OCI-LY1 (cell line): ENCODE results near the gene CMIP.

ENCODE experiments used
- H2AFZ ChIP-seq: fragments of 200-600 bp; sonication (generic), shearing (Covaris generic); 2 replicates; pipeline ENCODE4 v1.6.0; 2014; ENCODE audit warnings: antibody characterized with exemption, mild to moderate bottlenecking, low read length
- H3F3A ChIP-seq: fragments of 200-600 bp; sonication (generic), shearing (Covaris generic); 2 replicates; pipeline ENCODE4 v1.6.0; 2014; ENCODE audit warnings: mild to moderate bottlenecking, antibody characterized with exemption, low read length, moderate library complexity; ENCODE audit not compliant: insufficient read depth
- H3K27ac ChIP-seq: fragments of 200-600 bp; sonication (generic); 2 replicates; pipeline ENCODE4 v1.5.1; 2014; ENCODE audit warnings: low read length, mixed run types, mild to moderate bottlenecking, low read depth; ENCODE audit not compliant: poor library complexity, severe bottlenecking
- H3K27me3 ChIP-seq: fragments of 200-600 bp; sonication (generic); 2 replicates; pipeline ENCODE4 v1.6.0; 2014; ENCODE audit warnings: antibody characterized with exemption, mild to moderate bottlenecking, low read length, moderate library complexity; ENCODE audit not compliant: insufficient read depth
- H3K36me3 ChIP-seq: fragments of 200-600 bp; sonication (generic); 2 replicates; pipeline ENCODE4 v1.6.1; 2014; ENCODE audit warnings: mild to moderate bottlenecking, antibody characterized with exemption, low read length, moderate library complexity, mixed read lengths; ENCODE audit not compliant: insufficient read depth
- H3K4me1 ChIP-seq: fragments of 200-600 bp; sonication (generic); 2 replicates; pipeline ENCODE4 v1.5.1; 2014; ENCODE audit warnings: mild to moderate bottlenecking, low read length, moderate library complexity; ENCODE audit not compliant: insufficient read depth, severe bottlenecking
- H3K4me2 ChIP-seq: fragments of 200-600 bp; sonication (generic), shearing (Covaris generic); 2 replicates; pipeline ENCODE4 v1.6.1; 2014; ENCODE audit warnings: low read length
- H3K4me3 ChIP-seq: fragments of 200-600 bp; sonication (generic); 2 replicates; pipeline ENCODE4 v1.5.1; 2014; ENCODE audit warnings: low read length, low read depth, mild to moderate bottlenecking, mixed read lengths; ENCODE audit not compliant: poor library complexity, severe bottlenecking
- H3K79me2 ChIP-seq: fragments of 200-600 bp; shearing (Covaris generic); 2 replicates; pipeline ENCODE4 v1.6.1; 2016; ENCODE audit warnings: mixed run types, low read length, mixed read lengths; ENCODE audit not compliant: insufficient read depth
- H3K9ac ChIP-seq: fragments of 200-600 bp; sonication (generic), shearing (Covaris generic); 2 replicates; pipeline ENCODE4 v1.6.1; 2014; ENCODE audit warnings: mild to moderate bottlenecking, low read length, mixed read lengths
- H3K9me2 ChIP-seq: fragments of 200-600 bp; sonication (generic), shearing (Covaris generic); 2 replicates; pipeline ENCODE4 v1.6.1; 2014; ENCODE audit warnings: low read depth, mild to moderate bottlenecking, low read length, mixed read lengths
- H3K9me3 ChIP-seq: fragments of 200-600 bp; shearing (Covaris generic); 2 replicates; pipeline ENCODE4 v1.6.1; 2014; ENCODE audit warnings: low read length, mixed read lengths
- H4K20me1 ChIP-seq: fragments of 200-600 bp; sonication (generic), shearing (Covaris generic); 2 replicates; pipeline ENCODE4 v1.6.0; 2016; ENCODE audit warnings: mild to moderate bottlenecking, low read length; ENCODE audit not compliant: insufficient read depth
- EZH2 ChIP-seq: fragments of 200-600 bp; sonication (generic), shearing (Covaris generic); IDR thresholded peaks from 2 replicates; pipeline ENCODE4 v1.8.0; 2017; ENCODE audit warnings: borderline replicate concordance, mixed run types, mild to moderate bottlenecking, antibody characterized with exemption, low read length, moderate library complexity, mixed read lengths
- TF ChIP-seq, protein P1 (sequence below): fragments of 200-600 bp; sonication (generic), shearing (Covaris generic); IDR thresholded peaks from 2 replicates; pipeline ENCODE4 v1.5.1; 2017; ENCODE audit warnings: mild to moderate bottlenecking, antibody characterized with exemption, low read length, moderate library complexity, mixed read lengths

CMIP gene

DNA sequence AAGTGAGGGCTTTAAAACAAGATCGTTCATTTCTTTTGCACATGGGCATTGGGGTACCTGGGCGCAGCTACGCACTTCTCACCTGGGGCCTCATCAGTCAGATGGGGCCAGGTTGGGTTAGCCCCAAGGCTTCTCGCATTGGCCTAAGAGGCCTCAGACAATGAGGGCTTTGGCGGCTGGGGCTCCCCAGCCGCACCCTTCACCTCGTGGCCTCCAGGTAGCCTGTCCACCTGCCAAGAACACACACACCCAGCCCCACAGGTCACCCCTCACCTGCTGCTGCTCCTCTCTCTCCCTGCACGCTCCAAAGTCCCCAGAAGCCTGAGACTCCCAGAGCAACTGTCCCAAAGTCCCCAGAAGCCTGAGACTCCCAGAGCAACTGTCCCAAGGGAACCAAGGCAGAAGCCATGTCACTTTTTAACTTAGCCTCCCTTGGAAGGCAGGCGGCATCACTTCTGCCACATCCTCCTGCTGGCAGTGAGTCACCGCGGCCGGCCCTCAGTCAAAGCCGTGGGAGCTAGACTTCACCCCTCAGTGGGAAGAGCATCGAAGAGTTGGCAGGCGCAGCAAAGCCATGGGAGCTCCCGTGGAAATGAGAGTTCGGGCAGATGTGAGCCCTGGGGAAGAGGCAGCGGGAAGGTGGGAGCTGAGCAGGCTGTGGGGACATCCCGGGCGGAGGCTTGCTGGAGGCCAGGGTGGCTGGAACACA is 255.6 kb downstream of the CMIP start:
- Histone ChIP-seq H3K27me3 (no peaks in the 10 kb centered on the region), H3K79me2 (no peaks in the 10 kb centered on the region), H3K9ac (no peak overlapping the region), H3K4me1 (peaks cover 22% of the 10 kb centered on the region), H3K9me2 (no peaks in the 10 kb centered on the region), H3K36me3 (peaks cover 63% of the 10 kb centered on the region; the same call in 1 of the 2 replicates), H3K9me3 (no peaks in the 10 kb centered on the region), H3K27ac (no peak overlapping the region), H3K4me2 (no peak overlapping the region), H3K4me3 (no peak overlapping the region), H2AFZ (no peak overlapping the region), H4K20me1 (no peaks in the 10 kb centered on the region), H3F3A (no peaks in the 10 kb centered on the region)
- TF ChIP-seq, protein P1, sequence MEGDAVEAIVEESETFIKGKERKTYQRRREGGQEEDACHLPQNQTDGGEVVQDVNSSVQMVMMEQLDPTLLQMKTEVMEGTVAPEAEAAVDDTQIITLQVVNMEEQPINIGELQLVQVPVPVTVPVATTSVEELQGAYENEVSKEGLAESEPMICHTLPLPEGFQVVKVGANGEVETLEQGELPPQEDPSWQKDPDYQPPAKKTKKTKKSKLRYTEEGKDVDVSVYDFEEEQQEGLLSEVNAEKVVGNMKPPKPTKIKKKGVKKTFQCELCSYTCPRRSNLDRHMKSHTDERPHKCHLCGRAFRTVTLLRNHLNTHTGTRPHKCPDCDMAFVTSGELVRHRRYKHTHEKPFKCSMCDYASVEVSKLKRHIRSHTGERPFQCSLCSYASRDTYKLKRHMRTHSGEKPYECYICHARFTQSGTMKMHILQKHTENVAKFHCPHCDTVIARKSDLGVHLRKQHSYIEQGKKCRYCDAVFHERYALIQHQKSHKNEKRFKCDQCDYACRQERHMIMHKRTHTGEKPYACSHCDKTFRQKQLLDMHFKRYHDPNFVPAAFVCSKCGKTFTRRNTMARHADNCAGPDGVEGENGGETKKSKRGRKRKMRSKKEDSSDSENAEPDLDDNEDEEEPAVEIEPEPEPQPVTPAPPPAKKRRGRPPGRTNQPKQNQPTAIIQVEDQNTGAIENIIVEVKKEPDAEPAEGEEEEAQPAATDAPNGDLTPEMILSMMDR = no peak
- no peak for TF ChIP-seq EZH2

DNA sequence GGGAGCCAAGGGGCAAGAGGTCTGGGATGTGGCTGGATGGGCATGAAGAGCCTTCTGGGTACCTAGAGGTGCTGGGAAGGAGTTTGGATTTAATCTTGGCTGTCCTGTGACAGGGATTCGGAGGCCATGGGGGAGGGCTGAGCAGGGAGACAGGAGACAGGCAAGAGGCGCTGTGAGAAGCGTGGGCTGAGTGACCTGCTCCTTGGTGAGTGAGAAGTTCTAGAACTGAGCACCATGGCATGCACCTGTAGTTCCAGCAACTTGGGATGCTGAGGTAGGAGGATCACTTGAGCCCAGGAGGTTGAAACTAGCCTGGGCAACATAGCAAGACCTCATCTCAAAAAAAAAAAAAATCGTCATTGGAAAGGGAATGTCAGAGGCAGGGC is 256.2 kb downstream of the CMIP start:
- Histone ChIP-seq H4K20me1 (no peaks in the 10 kb centered on the region), H3K4me1 (peaks cover 17% of the 10 kb centered on the region), H3K36me3 (peaks cover 68% of the 10 kb centered on the region; the same call in 1 of the 2 replicates), H3K79me2 (no peaks in the 10 kb centered on the region), H3K4me3 (no peak overlapping the region), H3K9me2 (no peaks in the 10 kb centered on the region), H3F3A (no peaks in the 10 kb centered on the region), H3K27ac (no peak overlapping the region), H3K9me3 (no peaks in the 10 kb centered on the region), H3K27me3 (no peaks in the 10 kb centered on the region), H3K4me2 (no peak overlapping the region), H2AFZ (no peak overlapping the region), H3K9ac (no peak overlapping the region)
- TF ChIP-seq, protein P1 = no peak
- TF ChIP-seq EZH2 = no peak

GRCh38 chr16:81701296-81701970 is 256.8 kb downstream of the CMIP start:
- no peaks in the 10 kb centered on the region for H3K27me3 ChIP-seq
- no peak overlapping the region for H3K4me3 ChIP-seq
- H2AFZ ChIP-seq = no peak overlapping the region
- H3K9me2 ChIP-seq = no peaks in the 10 kb centered on the region
- no peaks in the 10 kb centered on the region for H3F3A ChIP-seq
- H3K27ac ChIP-seq = no peak overlapping the region
- peaks cover 12% of the 10 kb centered on the region for H3K4me1 ChIP-seq
- H3K9me3 ChIP-seq = no peaks in the 10 kb centered on the region
- no peaks in the 10 kb centered on the region for H3K79me2 ChIP-seq
- TF ChIP-seq, protein P1 = no peak
- no peak for TF ChIP-seq EZH2
- no peaks in the 10 kb centered on the region for H4K20me1 ChIP-seq
- no peak overlapping the region for H3K9ac ChIP-seq
- no peak overlapping the region for H3K4me2 ChIP-seq
- H3K36me3 ChIP-seq = peaks cover 73% of the 10 kb centered on the region; the same call in 1 of the 2 replicates
